HepG2 (cell line): Measurements from ENCODE around the gene PTGDS. TPM values are rescaled to one million over a fixed set of nuclear protein-coding genes. Genes with fewer than 3 reads are reported as not detected.

Experiments
- ARID4A ChIP-seq: sonication (generic); formaldehyde crosslinking; IDR thresholded peaks from 2 replicates; pipeline ENCODE4 v1.5.0; 2020; ENCODE audit warnings: mild to moderate bottlenecking, missing genetic modification reagents, borderline replicate concordance
- CC2D1A ChIP-seq: sonication (generic); formaldehyde crosslinking; IDR thresholded peaks from 2 replicates; pipeline ENCODE4 v1.8.1; 2023; ENCODE audit warnings: mild to moderate bottlenecking, missing genetic modification reagents
- CEBPB ChIP-seq: IDR thresholded peaks from 2 replicates; pipeline ENCODE4 v1.6.1; 2011; ENCODE audit warnings: low read depth, low read length, improper control_type of control experiment, borderline replicate concordance
- ETV5 ChIP-seq: IDR thresholded peaks from 2 replicates; pipeline ENCODE4 v1.6.1; 2018; ENCODE audit warnings: missing biosample characterization, missing genetic modification reagents, inconsistent platforms, borderline replicate concordance
- HBP1 ChIP-seq: IDR thresholded peaks from 2 replicates; pipeline ENCODE4 v1.6.1; 2016; ENCODE audit warnings: low read depth, control low read depth
- NFYC ChIP-seq: IDR thresholded peaks from 2 replicates; pipeline ENCODE4 v1.6.1; 2016; ENCODE audit warnings: missing genetic modification reagents, missing compliant biosample characterization
- NRL ChIP-seq: sonication (generic); formaldehyde crosslinking; IDR thresholded peaks from 2 replicates; pipeline ENCODE4 v1.5.0; 2020; ENCODE audit warnings: missing genetic modification reagents, mild to moderate bottlenecking, moderate library complexity, borderline replicate concordance
- PLRG1 ChIP-seq: fragments of 450-650 bp; conservative IDR thresholded peaks from 2 replicates; pipeline ENCODE4 v1.6.1; 2016
- PRDM15 ChIP-seq: sonication (generic); formaldehyde crosslinking; IDR thresholded peaks from 2 replicates; pipeline ENCODE4 v1.4.0; 2020; ENCODE audit warnings: missing genetic modification reagents
- SP5 ChIP-seq: IDR thresholded peaks from 2 replicates; pipeline ENCODE4 v1.6.1; 2016; ENCODE audit warnings: low read depth, borderline replicate concordance
- YEATS2 ChIP-seq: sonication (generic); formaldehyde crosslinking; IDR thresholded peaks from 2 replicates; pipeline ENCODE4 v1.4.0; 2020; ENCODE audit warnings: missing genetic modification reagents, borderline replicate concordance
- ZNF30 ChIP-seq: sonication (generic); formaldehyde crosslinking; IDR thresholded peaks from 2 replicates; pipeline ENCODE4 v1.5.0; 2020; ENCODE audit warnings: mild to moderate bottlenecking, missing genetic modification reagents
- ZSCAN12 ChIP-seq: sonication (generic); formaldehyde crosslinking; IDR thresholded peaks from 2 replicates; pipeline ENCODE4 v1.9.0; 2021; ENCODE audit warnings: mild to moderate bottlenecking, missing genetic modification reagents
- polyA plus RNA-seq, 8 experiments: library from polyadenylated mRNA; depleted of rRNA in 3 of 8; stranded (reverse) in 7 of 8; unstranded in 1 of 8; fragments of >200 nt; fragmentation: Illumina TruSeq in 4 of 8; extraction: Trizol in 4 of 8; gene quantifications; 2 replicates each; pipeline versions ENCODE4 v1.2.1 to v1.2.3, GENCODE V29; 2011 to 2016; ENCODE audit warnings: low read depth in 4 of 8, missing spikeins in 1 of 8, mixed read lengths in 1 of 8; ENCODE audit not compliant: insufficient read depth in 1 of 8
- total RNA-seq, 5 experiments: library from RNA; depleted of rRNA; stranded (reverse); fragments of >200 nt; fragmentation: Illumina TruSeq; extraction: Trizol; gene quantifications; 2 replicates each; pipeline ENCODE4 v1.2.3, GENCODE V29; 2016; ENCODE audit warnings: low read depth in 1 of 5
- TF ChIP-seq, protein P1 (sequence below): sonication (generic); formaldehyde crosslinking; IDR thresholded peaks from 2 replicates; pipeline ENCODE4 v1.5.0; 2020; ENCODE audit warnings: missing genetic modification reagents, mild to moderate bottlenecking, borderline replicate concordance
- TF ChIP-seq, protein P2 (sequence below): sonication (generic); formaldehyde crosslinking; IDR thresholded peaks from 2 replicates; pipeline ENCODE4 v1.9.0; 2021; ENCODE audit warnings: missing genetic modification reagents, borderline replicate concordance

PTGDS gene
- total and polyA plus RNA-seq, 2 of the 13 experiments (the other 11 are each of a cell fraction or from before 2014, with no cell fraction given): 0.33 to 0.50 TPM

GRCh38 chr9:136991993-136992818 lies 14.9 kb downstream of the PTGDS start, which contains the start of gene PAXX (continued):
- TF ChIP-seq CC2D1A: no peak
- TF ChIP-seq ZNF30 (CRISPR knock-in tag): 0 out of 2 replicates have a peak, but pooled peaks have one; percentile 35
- TF ChIP-seq HBP1 (CRISPR knock-in tag): no peak
- TF ChIP-seq SP5 (CRISPR knock-in tag): no peak
- no peak; the same call in 1 of the 2 replicates for TF ChIP-seq NRL (CRISPR knock-in tag)
- TF ChIP-seq, protein P1, sequence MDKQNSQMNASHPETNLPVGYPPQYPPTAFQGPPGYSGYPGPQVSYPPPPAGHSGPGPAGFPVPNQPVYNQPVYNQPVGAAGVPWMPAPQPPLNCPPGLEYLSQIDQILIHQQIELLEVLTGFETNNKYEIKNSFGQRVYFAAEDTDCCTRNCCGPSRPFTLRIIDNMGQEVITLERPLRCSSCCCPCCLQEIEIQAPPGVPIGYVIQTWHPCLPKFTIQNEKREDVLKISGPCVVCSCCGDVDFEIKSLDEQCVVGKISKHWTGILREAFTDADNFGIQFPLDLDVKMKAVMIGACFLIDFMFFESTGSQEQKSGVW (CRISPR knock-in tag): no peak
- no peak for TF ChIP-seq PLRG1
- TF ChIP-seq ZSCAN12 (CRISPR knock-in tag): no peak
- no peak for TF ChIP-seq NFYC (CRISPR knock-in tag)
- TF ChIP-seq CEBPB: no peak
- no peak for TF ChIP-seq PRDM15 (CRISPR knock-in tag)
- TF ChIP-seq ETV5 (CRISPR knock-in tag): no peak; the same call in 1 of the 2 replicates
- TF ChIP-seq, protein P2, sequence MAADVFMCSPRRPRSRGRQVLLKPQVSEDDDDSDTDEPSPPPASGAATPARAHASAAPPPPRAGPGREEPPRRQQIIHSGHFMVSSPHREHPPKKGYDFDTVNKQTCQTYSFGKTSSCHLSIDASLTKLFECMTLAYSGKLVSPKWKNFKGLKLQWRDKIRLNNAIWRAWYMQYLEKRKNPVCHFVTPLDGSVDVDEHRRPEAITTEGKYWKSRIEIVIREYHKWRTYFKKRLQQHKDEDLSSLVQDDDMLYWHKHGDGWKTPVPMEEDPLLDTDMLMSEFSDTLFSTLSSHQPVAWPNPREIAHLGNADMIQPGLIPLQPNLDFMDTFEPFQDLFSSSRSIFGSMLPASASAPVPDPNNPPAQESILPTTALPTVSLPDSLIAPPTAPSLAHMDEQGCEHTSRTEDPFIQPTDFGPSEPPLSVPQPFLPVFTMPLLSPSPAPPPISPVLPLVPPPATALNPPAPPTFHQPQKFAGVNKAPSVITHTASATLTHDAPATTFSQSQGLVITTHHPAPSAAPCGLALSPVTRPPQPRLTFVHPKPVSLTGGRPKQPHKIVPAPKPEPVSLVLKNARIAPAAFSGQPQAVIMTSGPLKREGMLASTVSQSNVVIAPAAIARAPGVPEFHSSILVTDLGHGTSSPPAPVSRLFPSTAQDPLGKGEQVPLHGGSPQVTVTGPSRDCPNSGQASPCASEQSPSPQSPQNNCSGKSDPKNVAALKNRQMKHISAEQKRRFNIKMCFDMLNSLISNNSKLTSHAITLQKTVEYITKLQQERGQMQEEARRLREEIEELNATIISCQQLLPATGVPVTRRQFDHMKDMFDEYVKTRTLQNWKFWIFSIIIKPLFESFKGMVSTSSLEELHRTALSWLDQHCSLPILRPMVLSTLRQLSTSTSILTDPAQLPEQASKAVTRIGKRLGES (CRISPR knock-in tag): no peak
- no peak for TF ChIP-seq YEATS2 (CRISPR knock-in tag)
- TF ChIP-seq ARID4A (CRISPR knock-in tag): peak; percentile 68
